SK-N-SH (cell line): ENCODE measurements around the gene ROBO4. TPM values are rescaled to one million over a fixed set of nuclear protein-coding genes. Genes with fewer than 3 reads are reported as not detected.
A peak's percentile ranks its signal among the peaks of the same experiment; 100 is the strongest.

Experiments
- CTCF ChIA-PET: fragments of 300-600, 350-600 bp; formaldehyde crosslinking; extraction: SDS; loops from one replicate; lab custom pipeline; 2021; lab: Yijun Ruan, JAX
- POLR2A ChIA-PET: fragments of 350-600 bp; sonication (Branson Sonifier 250); formaldehyde crosslinking; extraction: SDS; loops from one replicate; lab custom pipeline; 2020; ENCODE audit warnings: antibody characterized with exemption, inconsistent platforms; lab: Yijun Ruan, JAX
- DNase-seq: peaks from one replicate; pipeline ENCODE4 v3.0.0; 2012
- H2AFZ ChIP-seq: fragments of 200-600 bp; sonication (generic); 2 replicates; pipeline ENCODE4 v1.8.1; 2016; ENCODE audit warnings: antibody characterized with exemption, mild to moderate bottlenecking, low read depth
- H3F3A ChIP-seq: fragments of 200-600 bp; sonication (generic); replicated peaks from 2 replicates; pipeline ENCODE3; 2016; ENCODE audit warnings: antibody characterized with exemption, mild to moderate bottlenecking; ENCODE audit not compliant: insufficient read depth
- H3K27ac ChIP-seq, 2 experiments: fragments of 200-500 bp in 1 of 2; fragments of 200-600 bp in 1 of 2; sonication (Bioruptor generic) in 1 of 2; sonication (generic), shearing (Covaris generic) in 1 of 2; 2 replicates each; pipeline versions ENCODE4 v1.5.1 to v1.6.1; 2014 to 2016; ENCODE audit warnings: low read depth in 2 of 2, inconsistent platforms in 1 of 2, low read length in 1 of 2, mild to moderate bottlenecking in 1 of 2, mixed read lengths in 1 of 2
- H3K27me3 ChIP-seq: fragments of 200-600 bp; sonication (generic), shearing (Covaris generic); 2 replicates; pipeline ENCODE4 v1.6.1; 2016; ENCODE audit warnings: mixed run types; ENCODE audit not compliant: insufficient read depth
- H3K36me3 ChIP-seq, 2 experiments: fragments of 200-500 bp in 1 of 2; fragments of 200-600 bp in 1 of 2; sonication (Bioruptor generic) in 1 of 2; sonication (generic) in 1 of 2; replicated peaks in 1 of 2; 2 replicates each; pipeline versions ENCODE3 to v1.5.1; 2014 to 2016; ENCODE audit warnings: low read length in 1 of 2, mild to moderate bottlenecking in 1 of 2; ENCODE audit not compliant: insufficient read depth in 2 of 2, control insufficient read depth in 1 of 2
- H3K4me1 ChIP-seq, 2 experiments: fragments of 200-500 bp in 1 of 2; fragments of 200-600 bp in 1 of 2; sonication (Bioruptor generic) in 1 of 2; sonication (generic), shearing (Covaris generic) in 1 of 2; 2 replicates each; pipeline versions ENCODE4 v1.5.1 to v1.6.1; 2014 to 2016; ENCODE audit warnings: low read depth in 1 of 2, low read length in 1 of 2, mixed run types in 1 of 2; ENCODE audit not compliant: insufficient read depth in 2 of 2, control insufficient read depth in 1 of 2
- H3K4me2 ChIP-seq: fragments of 200-600 bp; sonication (generic), shearing (Covaris generic); 2 replicates; pipeline ENCODE4 v1.6.1; 2017; ENCODE audit warnings: mixed run types
- H3K4me3 ChIP-seq, 2 experiments: fragments of 200-500 bp in 1 of 2; fragments of 200-600 bp in 1 of 2; sonication (Bioruptor generic) in 1 of 2; sonication (generic), shearing (Covaris generic) in 1 of 2; 2 replicates each; pipeline versions ENCODE4 v1.5.1 to v1.8.1; 2014 to 2016; ENCODE audit warnings: low read depth in 2 of 2, inconsistent platforms in 1 of 2, low read length in 1 of 2, mild to moderate bottlenecking in 1 of 2, mixed read lengths in 1 of 2, moderate library complexity in 1 of 2
- H3K79me2 ChIP-seq: fragments of 200-600 bp; sonication (generic); 2 replicates; pipeline ENCODE4 v1.8.1; 2017; ENCODE audit warnings: mild to moderate bottlenecking; ENCODE audit not compliant: insufficient read depth
- H3K9ac ChIP-seq: fragments of 200-600 bp; sonication (generic); 2 replicates; pipeline ENCODE4 v1.6.1; 2017; ENCODE audit warnings: mixed run types
- H3K9me2 ChIP-seq: fragments of 200-600 bp; sonication (generic); 2 replicates; pipeline ENCODE4 v1.6.1; 2017; ENCODE audit warnings: mixed run types
- H3K9me3 ChIP-seq: fragments of 200-600 bp; sonication (generic); 2 replicates; pipeline ENCODE4 v1.6.1; 2017; ENCODE audit warnings: mixed run types, mild to moderate bottlenecking, moderate library complexity
- H4K20me1 ChIP-seq: fragments of 200-600 bp; sonication (generic); 2 replicates; pipeline ENCODE4 v1.6.1; 2017; ENCODE audit warnings: mild to moderate bottlenecking, mixed run types; ENCODE audit not compliant: insufficient read depth
- ELF1 ChIP-seq: IDR thresholded peaks from 2 replicates; pipeline ENCODE4 v1.4.0; 2012
- EZH2phosphoT487 ChIP-seq: fragments of 200-600 bp; sonication (generic); IDR thresholded peaks from 2 replicates; pipeline ENCODE4 v1.6.1; 2017; ENCODE audit warnings: low read depth, mixed run types, mild to moderate bottlenecking, antibody characterized with exemption, moderate library complexity, borderline replicate concordance
- FOXJ3 ChIP-seq: sonication (generic); formaldehyde crosslinking; IDR thresholded peaks from 2 replicates; pipeline ENCODE4 v1.5.1; 2020; ENCODE audit warnings: mild to moderate bottlenecking, missing genetic modification reagents
- GABPA ChIP-seq: IDR thresholded peaks from 2 replicates; pipeline ENCODE4 v1.4.0; 2012; ENCODE audit warnings: low read depth, mild to moderate bottlenecking
- GATA2 ChIP-seq: sonication (generic); formaldehyde crosslinking; IDR thresholded peaks from 2 replicates; pipeline ENCODE4 v1.5.0; 2020; ENCODE audit warnings: mild to moderate bottlenecking, missing genetic modification reagents
- IRF3 ChIP-seq: fragments of 150-350 bp; IDR thresholded peaks from 2 replicates; pipeline ENCODE4 v1.6.1; 2016; ENCODE audit warnings: mild to moderate bottlenecking, low read depth, low read length
- MXI1 ChIP-seq: IDR thresholded peaks from 2 replicates; pipeline ENCODE4 v1.6.1; 2012; ENCODE audit warnings: mild to moderate bottlenecking, low read depth, low read length, improper control_type of control experiment
- POLR2AphosphoS5 ChIP-seq: IDR thresholded peaks from 2 replicates; pipeline ENCODE4 v1.6.1; 2012; ENCODE audit warnings: low read depth, low read length
- RAD21 ChIP-seq: IDR thresholded peaks from 2 replicates; pipeline ENCODE4 v1.6.1; 2012; ENCODE audit warnings: mild to moderate bottlenecking, low read length
- RFX5 ChIP-seq: IDR thresholded peaks from 2 replicates; pipeline ENCODE4 v1.6.1; 2012; ENCODE audit warnings: mild to moderate bottlenecking, improper control_type of control experiment, low read length
- SMC3 ChIP-seq: IDR thresholded peaks from 2 replicates; pipeline ENCODE4 v1.6.1; 2012; ENCODE audit warnings: low read depth, low read length, improper control_type of control experiment
- TAF1 ChIP-seq: IDR thresholded peaks from 2 replicates; pipeline ENCODE4 v1.6.1; 2012; ENCODE audit warnings: low read depth, mild to moderate bottlenecking, low read length, moderate library complexity, borderline replicate concordance
- TCF12 ChIP-seq: IDR thresholded peaks from 2 replicates; pipeline ENCODE4 v1.4.0; 2012
- USF2 ChIP-seq: fragments of 150-350 bp; IDR thresholded peaks from 2 replicates; pipeline ENCODE4 v1.6.1; 2017; ENCODE audit warnings: antibody characterized with exemption, low read length, low read depth, borderline replicate concordance
- WGBS: methylation state at CpG from one replicate; pipeline ENCODE4 v1.1.6; 2017; ENCODE audit warnings: low lambda C conversion rate; 5-methylcytosine and 5-hydroxymethylcytosine counted together
- polyA plus RNA-seq, 3 experiments: library from polyadenylated mRNA; depleted of rRNA; stranded (reverse); fragments of >200 nt; gene quantifications; 2 replicates each; pipeline ENCODE4 v1.2.3, GENCODE V29; 2012
- TF ChIP-seq, protein P1 (sequence below): IDR thresholded peaks from 2 replicates; pipeline ENCODE4 v1.4.0; 2012; ENCODE audit warnings: low read depth
- TF ChIP-seq, protein P2 (sequence below): fragments of 200-600 bp; sonication (generic); IDR thresholded peaks from 2 replicates; pipeline ENCODE4 v1.6.1; 2017; ENCODE audit warnings: antibody characterized with exemption, mild to moderate bottlenecking, moderate library complexity
- TF ChIP-seq, protein P3 (sequence below): IDR thresholded peaks from 2 replicates; pipeline ENCODE4 v1.4.0; 2012; ENCODE audit warnings: low read depth, borderline replicate concordance
- TF ChIP-seq, protein P4 (sequence below): IDR thresholded peaks from 2 replicates; pipeline ENCODE4; 2012

ROBO4 gene
- polyA plus RNA-seq, 1 of the 3 experiments (the other 2 are of a cell fraction), result 0.95 TPM

GRCh38 chr11:124867700-124868099 lies 30.0 kb downstream of the ROBO4 start (continued):
- no peak for TF ChIP-seq USF2
- peak; percentile 70 for TF ChIP-seq RAD21
- TF ChIP-seq GABPA, result no peak
- TF ChIP-seq ELF1, result no peak
- no peak for TF ChIP-seq RFX5
- no peak for TF ChIP-seq FOXJ3
- no peak for TF ChIP-seq TAF1
- no peak for TF ChIP-seq EZH2phosphoT487
- TF ChIP-seq IRF3, result no peak

DNA sequence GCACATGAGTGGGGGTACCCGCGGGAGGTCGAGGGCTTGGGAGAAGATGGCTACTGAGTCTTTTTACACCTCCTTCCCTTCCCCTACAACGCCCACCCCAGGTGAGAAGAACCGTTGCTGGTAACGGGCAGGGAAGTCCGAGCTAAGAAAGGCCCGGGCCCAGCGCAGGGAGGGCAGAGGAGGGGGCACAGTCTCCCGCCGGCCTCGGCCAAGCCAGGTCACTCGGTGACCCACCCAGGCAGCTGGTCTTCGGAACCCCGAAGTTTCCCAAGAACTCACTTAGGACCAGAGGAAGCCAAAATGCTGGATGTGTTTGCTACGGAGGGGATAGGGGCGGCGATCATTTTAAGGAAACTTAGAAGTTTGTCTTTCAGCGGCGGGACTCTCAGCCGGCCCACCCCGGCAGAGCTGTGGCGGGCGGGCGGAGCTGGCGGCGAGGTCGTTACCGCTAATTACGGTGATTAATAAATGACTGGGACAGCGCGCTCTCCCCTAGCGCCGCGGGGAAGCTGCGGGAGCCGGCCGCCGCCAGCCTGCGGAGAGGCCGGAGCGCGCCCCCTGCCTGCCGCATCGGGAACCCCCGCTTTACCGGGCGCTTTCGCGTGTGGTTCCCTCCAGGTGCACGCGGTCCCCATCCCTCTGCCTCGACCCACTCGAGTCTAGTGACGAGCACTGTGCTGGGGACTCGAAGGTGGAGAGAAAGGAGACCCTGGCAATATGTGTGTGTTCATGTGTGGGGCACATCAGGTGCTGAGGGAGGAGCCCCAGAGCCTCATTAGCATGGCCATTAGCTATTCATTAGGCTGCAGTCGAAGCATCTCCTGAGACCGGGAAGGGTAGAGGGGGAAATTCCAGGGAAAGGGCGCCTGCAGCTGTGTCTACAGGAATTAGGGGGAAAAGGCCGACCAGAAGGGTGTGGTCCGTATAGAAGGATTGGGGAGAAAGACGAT lies 31.5 kb downstream of the ROBO4 start:
- Histone ChIP-seq H3K4me3 (peak overlapping the region; percentile 43 to 64), H3K9me3 (no peaks in the 10 kb centered on the region), H3K36me3 (no peaks in the 10 kb centered on the region), H3K27me3 (peaks cover 77% of the 10 kb centered on the region), H4K20me1 (no peaks in the 10 kb centered on the region), H3K9me2 (no peaks in the 10 kb centered on the region), H2AFZ (peak overlapping the region; percentile 78; the same call in 1 of the 2 replicates), H3K27ac (no peak overlapping the region), H3F3A (no peaks in the 10 kb centered on the region), H3K4me1 (peaks cover 4 to 30% of the 10 kb centered on the region in 2 experiments; a peak in 1 of 4 replicates), H3K79me2 (no peaks in the 10 kb centered on the region), H3K4me2 (peak overlapping the region; percentile 92), H3K9ac (no peak overlapping the region)
- TF ChIP-seq GATA2 (CRISPR knock-in tag) (no peak), RAD21 (peak; percentile 46), MXI1 (no peak), POLR2AphosphoS5 (no peak), ELF1 (no peak), SMC3 (peak; percentile 35; the same call in 1 of the 2 replicates), FOXJ3 (no peak), TAF1 (no peak), IRF3 (no peak), EZH2phosphoT487 (no peak), TCF12 (no peak)
- TF ChIP-seq, protein P1, sequence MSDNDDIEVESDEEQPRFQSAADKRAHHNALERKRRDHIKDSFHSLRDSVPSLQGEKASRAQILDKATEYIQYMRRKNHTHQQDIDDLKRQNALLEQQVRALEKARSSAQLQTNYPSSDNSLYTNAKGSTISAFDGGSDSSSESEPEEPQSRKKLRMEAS, result peak; percentile 86
- TF ChIP-seq, protein P2, sequence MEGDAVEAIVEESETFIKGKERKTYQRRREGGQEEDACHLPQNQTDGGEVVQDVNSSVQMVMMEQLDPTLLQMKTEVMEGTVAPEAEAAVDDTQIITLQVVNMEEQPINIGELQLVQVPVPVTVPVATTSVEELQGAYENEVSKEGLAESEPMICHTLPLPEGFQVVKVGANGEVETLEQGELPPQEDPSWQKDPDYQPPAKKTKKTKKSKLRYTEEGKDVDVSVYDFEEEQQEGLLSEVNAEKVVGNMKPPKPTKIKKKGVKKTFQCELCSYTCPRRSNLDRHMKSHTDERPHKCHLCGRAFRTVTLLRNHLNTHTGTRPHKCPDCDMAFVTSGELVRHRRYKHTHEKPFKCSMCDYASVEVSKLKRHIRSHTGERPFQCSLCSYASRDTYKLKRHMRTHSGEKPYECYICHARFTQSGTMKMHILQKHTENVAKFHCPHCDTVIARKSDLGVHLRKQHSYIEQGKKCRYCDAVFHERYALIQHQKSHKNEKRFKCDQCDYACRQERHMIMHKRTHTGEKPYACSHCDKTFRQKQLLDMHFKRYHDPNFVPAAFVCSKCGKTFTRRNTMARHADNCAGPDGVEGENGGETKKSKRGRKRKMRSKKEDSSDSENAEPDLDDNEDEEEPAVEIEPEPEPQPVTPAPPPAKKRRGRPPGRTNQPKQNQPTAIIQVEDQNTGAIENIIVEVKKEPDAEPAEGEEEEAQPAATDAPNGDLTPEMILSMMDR, result peak; percentile 83
- TF ChIP-seq, protein P3, sequence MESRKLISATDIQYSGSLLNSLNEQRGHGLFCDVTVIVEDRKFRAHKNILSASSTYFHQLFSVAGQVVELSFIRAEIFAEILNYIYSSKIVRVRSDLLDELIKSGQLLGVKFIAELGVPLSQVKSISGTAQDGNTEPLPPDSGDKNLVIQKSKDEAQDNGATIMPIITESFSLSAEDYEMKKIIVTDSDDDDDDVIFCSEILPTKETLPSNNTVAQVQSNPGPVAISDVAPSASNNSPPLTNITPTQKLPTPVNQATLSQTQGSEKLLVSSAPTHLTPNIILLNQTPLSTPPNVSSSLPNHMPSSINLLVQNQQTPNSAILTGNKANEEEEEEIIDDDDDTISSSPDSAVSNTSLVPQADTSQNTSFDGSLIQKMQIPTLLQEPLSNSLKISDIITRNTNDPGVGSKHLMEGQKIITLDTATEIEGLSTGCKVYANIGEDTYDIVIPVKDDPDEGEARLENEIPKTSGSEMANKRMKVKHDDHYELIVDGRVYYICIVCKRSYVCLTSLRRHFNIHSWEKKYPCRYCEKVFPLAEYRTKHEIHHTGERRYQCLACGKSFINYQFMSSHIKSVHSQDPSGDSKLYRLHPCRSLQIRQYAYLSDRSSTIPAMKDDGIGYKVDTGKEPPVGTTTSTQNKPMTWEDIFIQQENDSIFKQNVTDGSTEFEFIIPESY, result no peak
- TF ChIP-seq, protein P4, sequence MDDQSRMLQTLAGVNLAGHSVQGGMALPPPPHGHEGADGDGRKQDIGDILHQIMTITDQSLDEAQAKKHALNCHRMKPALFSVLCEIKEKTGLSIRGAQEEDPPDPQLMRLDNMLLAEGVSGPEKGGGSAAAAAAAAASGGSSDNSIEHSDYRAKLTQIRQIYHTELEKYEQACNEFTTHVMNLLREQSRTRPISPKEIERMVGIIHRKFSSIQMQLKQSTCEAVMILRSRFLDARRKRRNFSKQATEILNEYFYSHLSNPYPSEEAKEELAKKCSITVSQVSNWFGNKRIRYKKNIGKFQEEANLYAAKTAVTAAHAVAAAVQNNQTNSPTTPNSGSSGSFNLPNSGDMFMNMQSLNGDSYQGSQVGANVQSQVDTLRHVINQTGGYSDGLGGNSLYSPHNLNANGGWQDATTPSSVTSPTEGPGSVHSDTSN, result no peak
- DNase-seq, result peak; percentile 91
- 3% methylated on average over 30 of the region's 62 CpGs for WGBS
- ChIA-PET POLR2A (interaction anchor here (0.6 to 1.4 kb wide), 3 partner anchors 10 to 230 kb away, joined by 3 to 4 read pairs (median 3); partner anchors contain the start of genes SIAE and SPA17), CTCF (interaction anchor here (0.6 to 7.4 kb wide), 63 partner anchors 9 to 725 kb away, joined by 3 to 220 read pairs (median 5); partner anchors contain the start of genes ESAM, MSANTD2, ROBO4 and SIAE)
